HCEC 1CT (cell line): ENCODE data around the gene SDHC.
"Not testable (repeated sequence)": the region's sequence is repeated elsewhere in the genome, so short reads cannot be mapped to it uniquely, and the experiment has no call there.

Experiments used
- DNase-seq: peaks from one replicate; pipeline ENCODE4 v3.0.0-alpha.2; 2017

The SDHC gene

GRCh38 chr1:161389158-161389557 is 75.0 kb downstream of the SDHC start:
- not testable (repeated sequence) for DNase-seq

GRCh38 chr1:161389691-161390558 is 75.7 kb downstream of the SDHC start:
- peak; percentile 97 for DNase-seq

GRCh38 chr1:161390559-161390858 is 76.3 kb downstream of the SDHC start:
- DNase-seq: peak; percentile 42

GRCh38 chr1:161391136-161391535 is 77.0 kb downstream of the SDHC start:
- not testable (repeated sequence) for DNase-seq

- no peak for DNase-seq
Measured at GRCh38 chr1:161391611-161392010, 77.4 kb downstream of the SDHC start.

- no peak for DNase-seq
Measured at GRCh38 chr1:161393151-161393550, 79.0 kb downstream of the SDHC start.

- not testable (repeated sequence) for DNase-seq
Measured at GRCh38 chr1:161397038-161397437, 82.9 kb downstream of the SDHC start.

- no peak for DNase-seq
Measured at GRCh38 chr1:161398900-161399256, 84.7 kb downstream of the SDHC start.

- peak; percentile 89 for DNase-seq
Measured at GRCh38 chr1:161399257-161399998, 85.2 kb downstream of the SDHC start.

GRCh38 chr1:161402446-161402845 is 88.3 kb downstream of the SDHC start:
- DNase-seq: no peak

- DNase-seq: no peak
Measured at GRCh38 chr1:161404051-161404597, 89.9 kb downstream of the SDHC start.

GRCh38 chr1:161406551-161406950 is 92.4 kb downstream of the SDHC start:
- not testable (repeated sequence) for DNase-seq

- no peak for DNase-seq
Measured at GRCh38 chr1:161407451-161407985, 93.3 kb downstream of the SDHC start.

GRCh38 chr1:161408429-161409052 is 94.4 kb downstream of the SDHC start:
- DNase-seq: no peak

- DNase-seq: not testable (repeated sequence)
Measured at GRCh38 chr1:161409848-161410635, 95.9 kb downstream of the SDHC start.

GRCh38 chr1:161410636-161410970 is 96.4 kb downstream of the SDHC start:
- not testable (repeated sequence) for DNase-seq
